Measurements from ENCODE around the gene ATP8B1. TPM values are rescaled to one million over a fixed set of nuclear protein-coding genes. Genes with fewer than 3 reads are reported as not detected.

Gene ATP8B1
- total and polyA plus RNA-seq, 9 of the 15 experiments (the other 6 are each of a cell fraction or from before 2014, with no cell fraction given) = 0.01 to 0.22 (median 0.03) TPM; not detected in 3

- 0 out of 2 replicates have a peak, but pooled peaks have one; percentile 45 for TF ChIP-seq ZNF395 (CRISPR knock-in tag; IDR thresholded peaks at IDR 0.05)
- TF ChIP-seq KDM4B (IDR thresholded peaks at IDR 0.05; ENCODE audit: borderline replicate concordance in 2 of 2, low read depth in 1 of 2) = peak in 1 of 2 experiments; percentile 40; a peak in 1 of 4 replicates
- no peak for TF ChIP-seq PRPF4 (IDR thresholded peaks at IDR 0.05; ENCODE audit: insufficient read depth, low read depth, low read length, poor library complexity, severe bottlenecking)
- no peak for TF ChIP-seq ZFP30 (CRISPR knock-in tag; IDR thresholded peaks at IDR 0.05; ENCODE audit: borderline replicate concordance)
- peak; percentile 90 for TF ChIP-seq POU5F1 (IDR thresholded peaks at IDR 0.05; ENCODE audit: borderline replicate concordance, low read depth, low read length, partially characterized antibody)
- TF ChIP-seq, protein P1, sequence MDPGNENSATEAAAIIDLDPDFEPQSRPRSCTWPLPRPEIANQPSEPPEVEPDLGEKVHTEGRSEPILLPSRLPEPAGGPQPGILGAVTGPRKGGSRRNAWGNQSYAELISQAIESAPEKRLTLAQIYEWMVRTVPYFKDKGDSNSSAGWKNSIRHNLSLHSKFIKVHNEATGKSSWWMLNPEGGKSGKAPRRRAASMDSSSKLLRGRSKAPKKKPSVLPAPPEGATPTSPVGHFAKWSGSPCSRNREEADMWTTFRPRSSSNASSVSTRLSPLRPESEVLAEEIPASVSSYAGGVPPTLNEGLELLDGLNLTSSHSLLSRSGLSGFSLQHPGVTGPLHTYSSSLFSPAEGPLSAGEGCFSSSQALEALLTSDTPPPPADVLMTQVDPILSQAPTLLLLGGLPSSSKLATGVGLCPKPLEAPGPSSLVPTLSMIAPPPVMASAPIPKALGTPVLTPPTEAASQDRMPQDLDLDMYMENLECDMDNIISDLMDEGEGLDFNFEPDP (CRISPR knock-in tag; IDR thresholded peaks at IDR 0.05) = no peak
- TF ChIP-seq RBM22 (IDR thresholded peaks at IDR 0.05; ENCODE audit: low read depth, low read length, poor library complexity, severe bottlenecking) = no peak
- TF ChIP-seq RNF2 (IDR thresholded peaks at IDR 0.05) = peak; percentile 64; the same call in 1 of the 2 replicates
- peak in 1 of 2 experiments; percentile 17 for TF ChIP-seq AFF1 (IDR thresholded peaks at IDR 0.05; ENCODE audit: low read depth in 1 of 2, partially characterized antibody in 2 of 2)
- TF ChIP-seq ARID4B (CRISPR knock-in tag; IDR thresholded peaks at IDR 0.05) = 0 out of 2 replicates have a peak, but pooled peaks have one; percentile 58
- TF ChIP-seq ZFP36 (IDR thresholded peaks at IDR 0.05; ENCODE audit: low read depth, low read length, partially characterized antibody) = peak; percentile 29
- TF ChIP-seq SIX5 (IDR thresholded peaks at IDR 0.05; ENCODE audit: borderline replicate concordance in 1 of 2, insufficient read depth in 1 of 2, low read depth in 1 of 2, low read length in 2 of 2) = peak; percentile 55 to 72; a peak in 3 of 4 replicates
- no peak for TF ChIP-seq ZNF57 (CRISPR knock-in tag; IDR thresholded peaks at IDR 0.05)
Measured at GRCh38 chr18:57630002-57630753, 172.9 kb downstream of the ATP8B1 start (continued).
